GM18951 (cell line): ENCODE measurements around the gene TNFAIP6.
"Not testable (repeated sequence)": the region's sequence is repeated elsewhere in the genome, so short reads cannot be mapped to it uniquely, and the experiment has no call there.

ENCODE experiments used
- POLR2A ChIP-seq: IDR thresholded peaks from 4 replicates; pipeline ENCODE4 v1.6.1; 2011; ENCODE audit warnings: mild to moderate bottlenecking; ENCODE audit not compliant: insufficient read length, insufficient read depth; ENCODE audit errors: extremely low read depth
- in situ Hi-C: fragments of 300-500 bp; cut with MboI; formaldehyde crosslinking; loops from one replicate; pipeline ENCODE4 v1.12.0; 2022; ENCODE audit warnings: low sequenced_read_pairs, mixed read lengths, inconsistent platforms; ENCODE audit not compliant: unreplicated experiment

The TNFAIP6 gene

GRCh38 chr2:151357359-151357758 is at the start of gene TNFAIP6:
TSS of gene TNFAIP6 (plus strand) at chr2:151357592. CDS start at chr2:151357667, 75 bp downstream.
- in situ Hi-C loops: no loop called here

GRCh38 chr2:151310313-151310712 is 47.1 kb upstream of the TNFAIP6 start:
- in situ Hi-C loops: not testable (repeated sequence)

More at GRCh38 chr2:151357359-151357758, at the start of gene TNFAIP6:
- no peak for TF ChIP-seq POLR2A

- in situ Hi-C loops: not testable (repeated sequence)
Measured at GRCh38 chr2:151312440-151312839, 45.0 kb upstream of the TNFAIP6 start.

GRCh38 chr2:151315381-151315903 is 42.0 kb upstream of the TNFAIP6 start:
- TF ChIP-seq POLR2A: no peak
- in situ Hi-C loops: no loop called here

GRCh38 chr2:151325581-151326095 is 31.8 kb upstream of the TNFAIP6 start:
- no peak for TF ChIP-seq POLR2A
- in situ Hi-C loops: no loop called here

- TF ChIP-seq POLR2A: no peak
- in situ Hi-C loops: no loop called here
Measured at GRCh38 chr2:151326554-151326953, 30.8 kb upstream of the TNFAIP6 start.

- in situ Hi-C loops: no loop called here
- no peak for TF ChIP-seq POLR2A
Measured at GRCh38 chr2:151329998-151330397, 27.4 kb upstream of the TNFAIP6 start.

- in situ Hi-C loops: no loop called here
- no peak for TF ChIP-seq POLR2A
Measured at GRCh38 chr2:151333083-151333482, 24.3 kb upstream of the TNFAIP6 start.

- TF ChIP-seq POLR2A: no peak
- in situ Hi-C loops: no loop called here
Measured at GRCh38 chr2:151334082-151334815, 23.1 kb upstream of the TNFAIP6 start.

- no peak for TF ChIP-seq POLR2A
- in situ Hi-C loops: no loop called here
Measured at GRCh38 chr2:151336863-151337371, 20.5 kb upstream of the TNFAIP6 start.

- in situ Hi-C loops: no loop called here
- no peak for TF ChIP-seq POLR2A
Measured at GRCh38 chr2:151337643-151338042, 19.7 kb upstream of the TNFAIP6 start.

GRCh38 chr2:151338115-151338514 is 19.3 kb upstream of the TNFAIP6 start:
- no peak for TF ChIP-seq POLR2A
- in situ Hi-C loops: no loop called here

- TF ChIP-seq POLR2A: no peak
- in situ Hi-C loops: no loop called here
Measured at GRCh38 chr2:151343073-151343472, 14.3 kb upstream of the TNFAIP6 start.

- in situ Hi-C loops: not testable (repeated sequence)
Measured at GRCh38 chr2:151344191-151344590, 13.2 kb upstream of the TNFAIP6 start.
